IPS-18a (cell line): ENCODE measurements around the gene TGFBI.

Experiments
- H3K27ac ChIP-seq: one replicate; pipeline ENCODE4 v1.5.1; 2013; ENCODE audit warnings: low read length
- H3K27me3 ChIP-seq: one replicate; pipeline ENCODE4 v1.6.1; 2013; ENCODE audit warnings: mild to moderate bottlenecking, low read length; ENCODE audit not compliant: control insufficient read depth, insufficient read depth
- H3K36me3 ChIP-seq: one replicate; pipeline ENCODE4 v1.6.1; 2013; ENCODE audit warnings: low read depth, low read length; ENCODE audit not compliant: control insufficient read depth
- H3K4me1 ChIP-seq: one replicate; pipeline ENCODE4 v1.6.1; 2013; ENCODE audit warnings: low read depth, low read length; ENCODE audit not compliant: control insufficient read depth
- H3K4me3 ChIP-seq: one replicate; pipeline ENCODE4 v1.5.1; 2013; ENCODE audit warnings: low read length
- H3K9ac ChIP-seq: one replicate; pipeline ENCODE4 v1.6.1; 2013; ENCODE audit warnings: mild to moderate bottlenecking, low read length, moderate library complexity
- H3K9me3 ChIP-seq: one replicate; pipeline ENCODE4 v1.6.1; 2013; ENCODE audit warnings: low read depth, low read length; ENCODE audit not compliant: control insufficient read depth

TGFBI gene

GRCh38 chr5:136053336-136054141 lies 24.8 kb downstream of the TGFBI start:
- Histone ChIP-seq H3K9ac (no peak overlapping the region), H3K27me3 (no peaks in the 10 kb centered on the region), H3K27ac (no peak overlapping the region), H3K4me1 (peaks cover 9% of the 10 kb centered on the region), H3K36me3 (no peaks in the 10 kb centered on the region), H3K9me3 (no peaks in the 10 kb centered on the region), H3K4me3 (no peak overlapping the region)

- Histone ChIP-seq H3K4me3 (no peak overlapping the region), H3K9me3 (no peaks in the 10 kb centered on the region), H3K36me3 (no peaks in the 10 kb centered on the region), H3K27ac (no peak overlapping the region), H3K4me1 (peaks cover 9% of the 10 kb centered on the region), H3K9ac (no peak overlapping the region), H3K27me3 (no peaks in the 10 kb centered on the region)
Observed at GRCh38 chr5:136054142-136055019, 25.6 kb downstream of the TGFBI start.

GRCh38 chr5:136055612-136056309 lies 27.0 kb downstream of the TGFBI start:
- Histone ChIP-seq H3K27ac (no peak overlapping the region), H3K9me3 (no peaks in the 10 kb centered on the region), H3K36me3 (no peaks in the 10 kb centered on the region), H3K9ac (no peak overlapping the region), H3K4me1 (peaks cover 9% of the 10 kb centered on the region), H3K4me3 (no peak overlapping the region), H3K27me3 (no peaks in the 10 kb centered on the region)

- peaks cover 9% of the 10 kb centered on the region for H3K4me1 ChIP-seq
- H3K4me3 ChIP-seq = no peak overlapping the region
Observed at GRCh38 chr5:136056336-136056735, 27.5 kb downstream of the TGFBI start.

GRCh38 chr5:136056771-136057335 lies 28.1 kb downstream of the TGFBI start:
- Histone ChIP-seq H3K9ac (no peak overlapping the region), H3K27me3 (no peaks in the 10 kb centered on the region), H3K27ac (no peak overlapping the region), H3K4me3 (no peak overlapping the region), H3K9me3 (no peaks in the 10 kb centered on the region), H3K4me1 (peaks cover 9% of the 10 kb centered on the region), H3K36me3 (no peaks in the 10 kb centered on the region)

More at GRCh38 chr5:136056336-136056735, 27.5 kb downstream of the TGFBI start:
- H3K27me3 ChIP-seq = no peaks in the 10 kb centered on the region
- no peak overlapping the region for H3K27ac ChIP-seq
- H3K9ac ChIP-seq = no peak overlapping the region
- no peaks in the 10 kb centered on the region for H3K36me3 ChIP-seq
- no peaks in the 10 kb centered on the region for H3K9me3 ChIP-seq

GRCh38 chr5:136057401-136058038 lies 28.7 kb downstream of the TGFBI start:
- Histone ChIP-seq H3K4me3 (no peak overlapping the region), H3K9me3 (no peaks in the 10 kb centered on the region), H3K4me1 (peaks cover 9% of the 10 kb centered on the region), H3K27me3 (no peaks in the 10 kb centered on the region), H3K9ac (no peak overlapping the region), H3K27ac (no peak overlapping the region), H3K36me3 (no peaks in the 10 kb centered on the region)

GRCh38 chr5:136058039-136058971 lies 29.5 kb downstream of the TGFBI start:
- no peaks in the 10 kb centered on the region for H3K36me3 ChIP-seq
- no peak overlapping the region for H3K9ac ChIP-seq
- no peaks in the 10 kb centered on the region for H3K9me3 ChIP-seq
- H3K27me3 ChIP-seq = no peaks in the 10 kb centered on the region
- H3K27ac ChIP-seq = no peak overlapping the region
- H3K4me3 ChIP-seq = no peak overlapping the region
- peaks cover 9% of the 10 kb centered on the region for H3K4me1 ChIP-seq

GRCh38 chr5:136058972-136059354 lies 30.2 kb downstream of the TGFBI start:
- Histone ChIP-seq H3K27me3 (no peaks in the 10 kb centered on the region), H3K27ac (no peak overlapping the region), H3K36me3 (no peaks in the 10 kb centered on the region), H3K9ac (no peak overlapping the region), H3K9me3 (no peaks in the 10 kb centered on the region), H3K4me1 (peaks cover 9% of the 10 kb centered on the region), H3K4me3 (no peak overlapping the region)

- Histone ChIP-seq H3K27ac (no peak overlapping the region), H3K36me3 (no peaks in the 10 kb centered on the region), H3K9me3 (no peaks in the 10 kb centered on the region), H3K4me3 (no peak overlapping the region), H3K9ac (no peak overlapping the region), H3K27me3 (no peaks in the 10 kb centered on the region), H3K4me1 (peaks cover 9% of the 10 kb centered on the region)
Observed at GRCh38 chr5:136060963-136061362, 32.2 kb downstream of the TGFBI start.

- H3K4me3 ChIP-seq = no peak overlapping the region
- no peak overlapping the region for H3K9ac ChIP-seq
- H3K36me3 ChIP-seq = no peaks in the 10 kb centered on the region
- no peaks in the 10 kb centered on the region for H3K9me3 ChIP-seq
- H3K27ac ChIP-seq = no peak overlapping the region
- no peaks in the 10 kb centered on the region for H3K27me3 ChIP-seq
- H3K4me1 ChIP-seq = peaks cover 9% of the 10 kb centered on the region
Observed at GRCh38 chr5:136061630-136062365, 33.0 kb downstream of the TGFBI start.
